Kidney (tissue), 14 donors: ENCODE measurements around the gene STMP1. TPM values are rescaled to one million over a fixed set of nuclear protein-coding genes. Genes with fewer than 3 reads are reported as not detected.

Experiments
- DNase-seq, 5 donors: peaks; one replicate each; pipeline ENCODE4 v3.0.0-alpha.2; 2013 to 2020
- FAIRE-seq: peaks from 2 replicates; lab custom pipeline; 2012; peaks lifted over from hg19 to GRCh38; lab: Jason Lieb, UNC
- H3K27ac ChIP-seq, 2 donors: one replicate each; pipeline ENCODE4 v1.7.0; 2013; ENCODE audit warnings: low read depth in 2 of 2, low read length in 2 of 2, inconsistent platforms in 1 of 2
- H3K27me3 ChIP-seq: one replicate; pipeline ENCODE4 v1.7.1; 2013; ENCODE audit warnings: low read length, inconsistent platforms; ENCODE audit not compliant: control insufficient read depth, insufficient read depth
- H3K36me3 ChIP-seq, 3 donors: one replicate each; pipeline versions ENCODE4 v1.7.0 to v1.7.1; 2013; ENCODE audit warnings: low read length in 3 of 3, control low read depth in 1 of 3, inconsistent platforms in 1 of 3; ENCODE audit not compliant: insufficient read depth in 3 of 3, control insufficient read depth in 2 of 3
- H3K4me1 ChIP-seq, 3 donors: one replicate each; pipeline versions ENCODE4 v1.7.0 to v1.7.1; 2013; ENCODE audit warnings: low read length in 3 of 3, inconsistent platforms in 1 of 3, low read depth in 1 of 3; ENCODE audit not compliant: control insufficient read depth in 2 of 3, insufficient read depth in 2 of 3
- H3K4me3 ChIP-seq, 3 donors: one replicate each; pipeline versions ENCODE4 v1.7.0 to v1.8.1; 2013; ENCODE audit warnings: low read length in 3 of 3, control low read depth in 1 of 3, inconsistent platforms in 1 of 3
- H3K9ac ChIP-seq, 3 donors: one replicate each; pipeline versions ENCODE4 v1.7.0 to v1.7.1; 2013; ENCODE audit warnings: low read length in 3 of 3, control low read depth in 1 of 3, inconsistent platforms in 1 of 3
- H3K9me3 ChIP-seq, 3 donors: one replicate each; pipeline versions ENCODE4 v1.7.0 to v1.7.1; 2013; ENCODE audit warnings: low read length in 3 of 3, control low read depth in 1 of 3, inconsistent platforms in 1 of 3; ENCODE audit not compliant: control insufficient read depth in 2 of 3, insufficient read depth in 1 of 3
- intact Hi-C: fragments of 100-400 bp; cut with DNase I; formaldehyde crosslinking; loops from one replicate; pipeline ENCODE4 v1.11.1; 2022
- polyA plus RNA-seq: library from polyadenylated mRNA; stranded (reverse); fragments of 350-450 nt; fragmentation: Illumina TruSeq; extraction: RNeasy Lipid Tissue Mini Kit (QIAGEN cat#74804); gene quantifications from one replicate; pipeline ENCODE4 v1.2.3, GENCODE V29; 2014; ENCODE audit warnings: low read depth, low replicate concordance; ENCODE audit not compliant: insufficient read depth
- total RNA-seq: library from RNA; stranded (reverse); fragmentation: NEBNext Ultra II Directional; extraction: Animal tissue kit (Norgen Biotek cat#: 25700); gene quantifications from one replicate; pipeline ENCODE4 v1.2.1, GENCODE V29; 2021
- TF ChIP-seq, protein P1 (sequence below): IDR thresholded peaks from 3 replicates; pipeline ENCODE4 v1.5.1; 2012; ENCODE audit warnings: mild to moderate bottlenecking, moderate library complexity, borderline replicate concordance; ENCODE audit not compliant: insufficient read depth; ENCODE audit errors: extremely low read depth
- donor health status: control.
- donor health status: control.
- donor health status: control.
- donor health status: control.
- donor health status: control.
- donor health status: DM: yes; HTN: yes; CAD: no.
- donor health status: Normal renal cell carcinoma (clear cell type).

Gene STMP1
- total and polyA plus RNA-seq, 2 donors from 2014 or later = 35.8 to 40.8 TPM

GRCh38 chr7:135712182-135712782 lies 50.0 kb downstream of the STMP1 start:
- intact Hi-C loops = no loop called here
- no peak overlapping the region for H3K4me3 ChIP-seq
- TF ChIP-seq, protein P1, sequence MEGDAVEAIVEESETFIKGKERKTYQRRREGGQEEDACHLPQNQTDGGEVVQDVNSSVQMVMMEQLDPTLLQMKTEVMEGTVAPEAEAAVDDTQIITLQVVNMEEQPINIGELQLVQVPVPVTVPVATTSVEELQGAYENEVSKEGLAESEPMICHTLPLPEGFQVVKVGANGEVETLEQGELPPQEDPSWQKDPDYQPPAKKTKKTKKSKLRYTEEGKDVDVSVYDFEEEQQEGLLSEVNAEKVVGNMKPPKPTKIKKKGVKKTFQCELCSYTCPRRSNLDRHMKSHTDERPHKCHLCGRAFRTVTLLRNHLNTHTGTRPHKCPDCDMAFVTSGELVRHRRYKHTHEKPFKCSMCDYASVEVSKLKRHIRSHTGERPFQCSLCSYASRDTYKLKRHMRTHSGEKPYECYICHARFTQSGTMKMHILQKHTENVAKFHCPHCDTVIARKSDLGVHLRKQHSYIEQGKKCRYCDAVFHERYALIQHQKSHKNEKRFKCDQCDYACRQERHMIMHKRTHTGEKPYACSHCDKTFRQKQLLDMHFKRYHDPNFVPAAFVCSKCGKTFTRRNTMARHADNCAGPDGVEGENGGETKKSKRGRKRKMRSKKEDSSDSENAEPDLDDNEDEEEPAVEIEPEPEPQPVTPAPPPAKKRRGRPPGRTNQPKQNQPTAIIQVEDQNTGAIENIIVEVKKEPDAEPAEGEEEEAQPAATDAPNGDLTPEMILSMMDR = no peak
- no peaks in the 10 kb centered on the region for H3K36me3 ChIP-seq
- no peaks in the 10 kb centered on the region for H3K27me3 ChIP-seq
- H3K27ac ChIP-seq = no peak overlapping the region
- H3K9ac ChIP-seq = no peak overlapping the region
- H3K4me1 ChIP-seq = peaks cover 0 to 4% (median 0%) of the 10 kb centered on the region in 3 donors
- DNase-seq (no peak), FAIRE-seq (no peak)
- no peaks in the 10 kb centered on the region for H3K9me3 ChIP-seq

DNA sequence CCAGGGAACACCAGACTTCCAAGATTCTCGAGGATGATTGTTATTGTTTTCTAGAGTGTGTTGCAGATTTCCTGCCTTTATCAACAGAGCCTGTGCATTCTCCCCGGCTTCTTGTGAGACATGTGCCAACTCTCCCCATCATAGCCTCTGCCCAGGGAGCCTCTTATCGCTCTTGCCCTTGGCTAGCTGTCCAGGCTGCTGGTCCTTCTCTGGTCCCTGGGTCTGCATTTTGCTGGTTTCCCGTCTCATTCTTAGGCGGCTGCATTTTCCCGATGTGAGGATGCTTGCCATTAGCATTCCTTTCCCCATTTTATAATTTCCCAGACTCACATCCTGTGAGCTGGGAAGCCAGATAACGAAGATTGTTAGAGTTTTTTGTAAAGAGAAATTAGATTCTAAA lies 50.5 kb downstream of the STMP1 start:
- intact Hi-C loops = no loop called here
- Histone ChIP-seq H3K4me1 (peaks cover 0 to 4% (median 0%) of the 10 kb centered on the region in 3 donors), H3K4me3 (no peak overlapping the region), H3K36me3 (no peaks in the 10 kb centered on the region), H3K9me3 (no peaks in the 10 kb centered on the region), H3K9ac (no peak overlapping the region), H3K27me3 (no peaks in the 10 kb centered on the region), H3K27ac (no peak overlapping the region)
- FAIRE-seq = no peak
- TF ChIP-seq, protein P1 = no peak
- no peak for DNase-seq

DNA sequence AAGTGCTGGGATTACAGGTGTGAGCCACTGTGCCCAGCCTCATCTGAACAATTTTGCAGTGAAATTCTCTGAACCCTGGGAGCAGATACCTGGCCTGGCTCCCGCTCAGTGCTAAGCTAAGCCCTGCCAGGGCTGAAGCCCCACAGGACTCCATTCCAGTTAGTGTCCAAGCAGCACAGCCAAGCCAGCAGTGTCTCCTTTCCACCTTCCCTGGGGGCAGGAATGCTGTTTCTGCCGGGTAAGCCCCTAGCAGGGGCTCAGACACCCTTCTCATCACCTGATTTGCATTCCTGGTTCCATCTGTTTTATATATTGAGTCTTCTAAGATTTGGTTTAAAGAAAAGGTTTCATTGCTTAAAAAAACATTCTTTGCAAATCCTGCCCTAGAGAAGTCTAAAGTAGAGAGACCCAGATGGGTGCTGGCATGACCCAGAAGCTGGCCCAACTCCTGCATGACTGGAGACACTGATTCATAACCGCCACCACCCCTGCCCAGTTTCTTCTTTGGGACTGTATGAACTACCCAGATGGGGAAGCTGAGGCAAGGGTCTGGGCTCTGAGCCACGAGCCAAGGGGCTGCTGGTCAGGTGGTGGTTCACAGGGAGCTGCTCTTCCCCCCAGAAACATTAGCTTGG lies 51.6 kb downstream of the STMP1 start:
- H3K4me3 ChIP-seq = no peak overlapping the region
- no peaks in the 10 kb centered on the region for H3K27me3 ChIP-seq
- H3K9me3 ChIP-seq = no peaks in the 10 kb centered on the region
- H3K4me1 ChIP-seq = peaks cover 0 to 4% (median 0%) of the 10 kb centered on the region in 3 donors
- DNase-seq (no peak), FAIRE-seq (no peak)
- H3K36me3 ChIP-seq = no peaks in the 10 kb centered on the region
- TF ChIP-seq, protein P1 = no peak
- intact Hi-C loops = no loop called here
- no peak overlapping the region for H3K27ac ChIP-seq
- H3K9ac ChIP-seq = no peak overlapping the region
